Measurements from ENCODE around the gene TRAP1.
A peak's percentile ranks its signal among the peaks of the same experiment; 100 is the strongest.
"Not testable (repeated sequence)": the region's sequence is repeated elsewhere in the genome, so short reads cannot be mapped to it uniquely, and the experiment has no call there.

TRAP1 gene

GRCh38 chr16:3670711-3671110 is 46.6 kb downstream of the TRAP1 start:
- no peak for DNase-seq

GRCh38 chr16:3669082-3669481 is 48.2 kb downstream of the TRAP1 start:
- no peak for DNase-seq

- DNase-seq, result no peak
Observed at GRCh38 chr16:3668626-3669025, 48.7 kb downstream of the TRAP1 start.

GRCh38 chr16:3665508-3665907 is 51.8 kb downstream of the TRAP1 start:
- no peak for DNase-seq

GRCh38 chr16:3664187-3664896 is 53.0 kb downstream of the TRAP1 start:
- no peak for DNase-seq

GRCh38 chr16:3662601-3663000 is 54.7 kb downstream of the TRAP1 start:
- no peak for DNase-seq

- DNase-seq, result no peak
Observed at GRCh38 chr16:3661922-3662321, 55.4 kb downstream of the TRAP1 start.

- no peak for DNase-seq
Observed at GRCh38 chr16:3661311-3661710, 56.0 kb downstream of the TRAP1 start.

GRCh38 chr16:3659251-3659650 is 58.1 kb downstream of the TRAP1 start:
- no peak for DNase-seq

- no peak for DNase-seq
Observed at GRCh38 chr16:3656491-3657468, 60.5 kb downstream of the TRAP1 start.

GRCh38 chr16:3656160-3656490 is 61.2 kb downstream of the TRAP1 start:
- not testable (repeated sequence) for DNase-seq

- no peak for DNase-seq
Observed at GRCh38 chr16:3655396-3656159, 61.7 kb downstream of the TRAP1 start.

- no peak for DNase-seq
Observed at GRCh38 chr16:3655030-3655395, 62.3 kb downstream of the TRAP1 start.

GRCh38 chr16:3654249-3654991 is 62.9 kb downstream of the TRAP1 start, which contains the start of gene DNASE1:
Gene DNASE1, plus strand, starts transcription at chr16:3654691. Its CDS starts 683 bp downstream, at chr16:3655374.
- DNase-seq, result peak; percentile 10

GRCh38 chr16:3652373-3653195 is 64.7 kb downstream of the TRAP1 start:
- no peak for DNase-seq

- no peak for DNase-seq
Observed at GRCh38 chr16:3651461-3652372, 65.6 kb downstream of the TRAP1 start.

GRCh38 chr16:3650631-3651265 is 66.6 kb downstream of the TRAP1 start:
- no peak for DNase-seq

- peak; percentile 47 for DNase-seq
Observed at GRCh38 chr16:3646348-3646920, 70.9 kb downstream of the TRAP1 start.

GRCh38 chr16:3645504-3646347 is 71.6 kb downstream of the TRAP1 start:
- DNase-seq, result no peak
